Measurements from ENCODE around the gene DRG2. TPM values are rescaled to one million over a fixed set of nuclear protein-coding genes. Genes with fewer than 3 reads are reported as not detected.

The DRG2 gene
- total and polyA plus RNA-seq, 2 of the 4 experiments (the other 2 are of a cell fraction), result 43.6 to 45.1 TPM

- no peak overlapping the region for H2AK5ac ChIP-seq (ENCODE audit: low read depth, low read length)
- ATAC-seq (ENCODE audit: low read depth) (no peak), DNase-seq (no peak)
- H3K27ac ChIP-seq (ENCODE audit: insufficient read depth, low read length), result no peak overlapping the region
- TF ChIP-seq USF2 (IDR thresholded peaks at IDR 0.05; ENCODE audit: low read depth, low read length) (no peak), NFE2L2 (IDR thresholded peaks at IDR 0.05; ENCODE audit: low read depth, low read length) (no peak), CTCF (conservative IDR thresholded peaks at IDR 0.05; ENCODE audit: low read depth, low read length) (no peak), CEBPB (IDR thresholded peaks at IDR 0.05; ENCODE audit: low read depth, low read length) (no peak), MAFK (IDR thresholded peaks at IDR 0.05; ENCODE audit: low read depth, low read length) (no peak)
- CTCF ChIA-PET, result interaction anchor here (0.6 to 1.0 kb wide), 2 partner anchors 17 to 18 kb away, joined by 3 to 4 read pairs; no protein-coding TSS in a partner anchor
- H3K36me3 ChIP-seq (ENCODE audit: control insufficient read depth, insufficient read depth, low read length), result no peaks in the 10 kb centered on the region
- no peak overlapping the region for H4K8ac ChIP-seq (ENCODE audit: low read depth in 2 of 2, low read length in 2 of 2)
- H3K9ac ChIP-seq (ENCODE audit: low read depth, low read length), result no peak overlapping the region
- no peak overlapping the region for H4K5ac ChIP-seq (ENCODE audit: low read depth, low read length)
- no peaks in the 10 kb centered on the region for H4K20me1 ChIP-seq (ENCODE audit: insufficient read depth, low read length)
- intact Hi-C loops (cut with micrococcal nuclease) (no loop called here), in situ Hi-C loops (cut with MboI; ENCODE audit: low sequenced_read_pairs) (no loop called here), dilution Hi-C loops (cut with HindIII; ENCODE audit: low sequenced_read_pairs, unreplicated experiment) (no loop called here)
- BruUV-seq (replicated peaks), result no TSS peak
- H3K27me3 ChIP-seq (ENCODE audit: control insufficient read depth, insufficient read depth, low read length), result peaks cover 8% of the 10 kb centered on the region
- no peaks in the 10 kb centered on the region for H3K9me3 ChIP-seq (ENCODE audit: control insufficient read depth, insufficient read depth, low read length)
- 80% methylated on average over 1 of the region's 2 CpGs; no CpG with 5 or more reads in 1 of the 2 experiments for WGBS, 2 experiments (ENCODE audit: extremely low coverage in 2 of 2, insufficient read length in 1 of 2)
- H3K14ac ChIP-seq (replicated peaks; ENCODE audit: low read depth, low read length), result no peak overlapping the region
- no peak overlapping the region for H3K18ac ChIP-seq (ENCODE audit: low read depth, low read length)
- H2BK20ac ChIP-seq (ENCODE audit: low read depth, low read length), result no peak overlapping the region
- no peak overlapping the region for H3K4me2 ChIP-seq (ENCODE audit: low read depth, low read length)
- no peaks in the 10 kb centered on the region for H3K4me1 ChIP-seq (ENCODE audit: control insufficient read depth, insufficient read depth, low read length)
- H2BK5ac ChIP-seq (ENCODE audit: low read depth, low read length, poor library complexity, severe bottlenecking), result no peak overlapping the region
- POLR2A ChIA-PET (ENCODE audit: unreplicated experiment), result no interaction called here
- no peak overlapping the region for H4K91ac ChIP-seq (ENCODE audit: insufficient read depth, low read depth, low read length)
- no peak overlapping the region for H3K4ac ChIP-seq (ENCODE audit: low read depth, low read length)
- no peak overlapping the region for H3K4me3 ChIP-seq (ENCODE audit: insufficient read depth, low read depth, low read length)
- no peak overlapping the region for H2BK120ac ChIP-seq (ENCODE audit: low read depth, low read length)
- no peak overlapping the region for H2AFZ ChIP-seq (replicated peaks; ENCODE audit: low read length, poor library complexity)
- no peaks in the 10 kb centered on the region for H3K9me1 ChIP-seq (ENCODE audit: insufficient read depth, low read length)
- no peak overlapping the region for H3K23ac ChIP-seq (ENCODE audit: low read depth, low read length)
- no peak overlapping the region for H2BK15ac ChIP-seq (ENCODE audit: low read depth, low read length)
- no peaks in the 10 kb centered on the region for H3K79me1 ChIP-seq (ENCODE audit: low read depth in 1 of 2, low read length in 2 of 2)
- no peak overlapping the region for H3K56ac ChIP-seq (ENCODE audit: extremely low read depth, insufficient read depth, low read length)
- H2AK9ac ChIP-seq (replicated peaks; ENCODE audit: low read depth, low read length, poor library complexity), result no peak overlapping the region
Measured at GRCh38 chr17:18146259-18146658, 58.5 kb downstream of the DRG2 start.

Measured in IMR-90 (cell line).